ENCODE measurements around the gene PLA2G1B.

- TF ChIP-seq, protein P1, sequence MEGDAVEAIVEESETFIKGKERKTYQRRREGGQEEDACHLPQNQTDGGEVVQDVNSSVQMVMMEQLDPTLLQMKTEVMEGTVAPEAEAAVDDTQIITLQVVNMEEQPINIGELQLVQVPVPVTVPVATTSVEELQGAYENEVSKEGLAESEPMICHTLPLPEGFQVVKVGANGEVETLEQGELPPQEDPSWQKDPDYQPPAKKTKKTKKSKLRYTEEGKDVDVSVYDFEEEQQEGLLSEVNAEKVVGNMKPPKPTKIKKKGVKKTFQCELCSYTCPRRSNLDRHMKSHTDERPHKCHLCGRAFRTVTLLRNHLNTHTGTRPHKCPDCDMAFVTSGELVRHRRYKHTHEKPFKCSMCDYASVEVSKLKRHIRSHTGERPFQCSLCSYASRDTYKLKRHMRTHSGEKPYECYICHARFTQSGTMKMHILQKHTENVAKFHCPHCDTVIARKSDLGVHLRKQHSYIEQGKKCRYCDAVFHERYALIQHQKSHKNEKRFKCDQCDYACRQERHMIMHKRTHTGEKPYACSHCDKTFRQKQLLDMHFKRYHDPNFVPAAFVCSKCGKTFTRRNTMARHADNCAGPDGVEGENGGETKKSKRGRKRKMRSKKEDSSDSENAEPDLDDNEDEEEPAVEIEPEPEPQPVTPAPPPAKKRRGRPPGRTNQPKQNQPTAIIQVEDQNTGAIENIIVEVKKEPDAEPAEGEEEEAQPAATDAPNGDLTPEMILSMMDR (IDR thresholded peaks at IDR 0.05) = no peak
- no peak for TF ChIP-seq POLR2A (IDR thresholded peaks at IDR 0.05)
Measured at GRCh38 chr12:120353136-120353535, 25.6 kb upstream of the PLA2G1B start.
